Panc1 (cell line): Measurements from ENCODE around the gene ZNF248.

Experiments
- CTCF ChIP-seq: fragments of 450-650 bp; IDR thresholded peaks from 2 replicates; pipeline ENCODE4 v1.5.1; 2017; ENCODE audit warnings: mild to moderate bottlenecking
- POLR2AphosphoS5 ChIP-seq: IDR thresholded peaks from 2 replicates; pipeline ENCODE4 v1.6.1; 2012; ENCODE audit warnings: mild to moderate bottlenecking, low read depth, low read length, moderate library complexity
- TCF7L2 ChIP-seq: IDR thresholded peaks from 2 replicates; pipeline ENCODE4 v1.6.1; 2011; ENCODE audit warnings: mild to moderate bottlenecking, low read depth, low read length, inconsistent platforms

GRCh38 chr10:37856881-37857286, 526 bp downstream of the ZNF248 start:
- TF ChIP-seq CTCF (no peak), POLR2AphosphoS5 (no peak), TCF7L2 (no peak)
